SK-N-SH treated with all-trans-retinoic acid at 6 μM for 48 hours (cell line): Measurements from ENCODE around the gene ARHGAP10.

Experiments used
- OSR1 ChIP-seq: fragments of 250-450 bp; sonication (Bioruptor Pico); IDR thresholded peaks from 2 replicates; pipeline ENCODE4 v1.8.0; 2022; ENCODE audit warnings: moderate library complexity, mild to moderate bottlenecking, inconsistent platforms
- TCF4 ChIP-seq: fragments of 250-450 bp; sonication (Bioruptor Pico); IDR thresholded peaks from 2 replicates; pipeline ENCODE4 v1.8.0; 2021; ENCODE audit warnings: mild to moderate bottlenecking, moderate library complexity, borderline replicate concordance
- ZFP30 ChIP-seq: fragments of 450-650 bp; formaldehyde crosslinking; IDR thresholded peaks from 2 replicates; pipeline ENCODE4 v1.5.0; 2022; ENCODE audit warnings: mild to moderate bottlenecking, moderate library complexity
- TF ChIP-seq, protein P1 (sequence below): fragments of 250-450 bp; sonication (Bioruptor Pico); IDR thresholded peaks from 2 replicates; pipeline ENCODE4 v1.8.0; 2021; ENCODE audit warnings: low read depth, mild to moderate bottlenecking, moderate library complexity, borderline replicate concordance
- TF ChIP-seq, protein P2 (sequence below): fragments of 250-450 bp; sonication (Bioruptor Pico); IDR thresholded peaks from 2 replicates; pipeline ENCODE4 v1.5.1; 2020; ENCODE audit warnings: low read depth, mild to moderate bottlenecking, moderate library complexity
- TF ChIP-seq, protein P3 (sequence below): fragments of 250-450 bp; sonication (Bioruptor Pico); IDR thresholded peaks from 2 replicates; pipeline ENCODE4 v1.8.0; 2020; ENCODE audit warnings: mild to moderate bottlenecking, moderate library complexity, borderline replicate concordance

DNA sequence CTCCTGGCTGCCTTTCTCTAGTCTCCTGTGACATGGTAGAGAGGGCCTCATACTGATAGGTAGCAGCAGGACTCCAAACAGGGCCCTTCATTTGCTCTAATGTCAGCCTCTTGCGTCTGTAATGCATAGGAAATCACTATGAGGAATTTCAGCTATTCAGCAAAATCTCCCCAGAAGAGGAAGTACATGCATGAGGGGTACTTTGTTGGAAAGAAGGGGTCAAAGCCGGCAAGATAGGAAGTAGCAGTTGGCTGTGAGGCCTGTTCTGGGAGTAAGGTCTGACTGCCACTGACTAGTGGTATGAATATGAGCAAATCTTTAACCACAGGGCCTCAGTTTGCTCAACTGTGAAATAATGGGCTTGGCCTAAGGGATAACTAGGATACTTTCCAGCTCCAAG is 283.2 kb downstream of the ARHGAP10 start:
- TF ChIP-seq OSR1 (CRISPR knock-in tag) (no peak), TCF4 (no peak), ZFP30 (CRISPR knock-in tag) (no peak)
- TF ChIP-seq, protein P1, sequence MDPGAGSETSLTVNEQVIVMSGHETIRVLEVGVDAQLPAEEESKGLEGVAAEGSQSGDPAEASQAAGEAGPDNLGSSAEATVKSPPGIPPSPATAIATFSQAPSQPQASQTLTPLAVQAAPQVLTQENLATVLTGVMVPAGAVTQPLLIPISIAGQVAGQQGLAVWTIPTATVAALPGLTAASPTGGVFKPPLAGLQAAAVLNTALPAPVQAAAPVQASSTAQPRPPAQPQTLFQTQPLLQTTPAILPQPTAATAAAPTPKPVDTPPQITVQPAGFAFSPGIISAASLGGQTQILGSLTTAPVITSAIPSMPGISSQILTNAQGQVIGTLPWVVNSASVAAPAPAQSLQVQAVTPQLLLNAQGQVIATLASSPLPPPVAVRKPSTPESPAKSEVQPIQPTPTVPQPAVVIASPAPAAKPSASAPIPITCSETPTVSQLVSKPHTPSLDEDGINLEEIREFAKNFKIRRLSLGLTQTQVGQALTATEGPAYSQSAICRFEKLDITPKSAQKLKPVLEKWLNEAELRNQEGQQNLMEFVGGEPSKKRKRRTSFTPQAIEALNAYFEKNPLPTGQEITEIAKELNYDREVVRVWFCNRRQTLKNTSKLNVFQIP, result no peak
- TF ChIP-seq, protein P2, sequence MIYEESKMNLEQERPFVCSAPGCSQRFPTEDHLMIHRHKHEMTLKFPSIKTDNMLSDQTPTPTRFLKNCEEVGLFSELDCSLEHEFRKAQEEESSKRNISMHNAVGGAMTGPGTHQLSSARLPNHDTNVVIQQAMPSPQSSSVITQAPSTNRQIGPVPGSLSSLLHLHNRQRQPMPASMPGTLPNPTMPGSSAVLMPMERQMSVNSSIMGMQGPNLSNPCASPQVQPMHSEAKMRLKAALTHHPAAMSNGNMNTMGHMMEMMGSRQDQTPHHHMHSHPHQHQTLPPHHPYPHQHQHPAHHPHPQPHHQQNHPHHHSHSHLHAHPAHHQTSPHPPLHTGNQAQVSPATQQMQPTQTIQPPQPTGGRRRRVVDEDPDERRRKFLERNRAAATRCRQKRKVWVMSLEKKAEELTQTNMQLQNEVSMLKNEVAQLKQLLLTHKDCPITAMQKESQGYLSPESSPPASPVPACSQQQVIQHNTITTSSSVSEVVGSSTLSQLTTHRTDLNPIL, result no peak
- TF ChIP-seq, protein P3, sequence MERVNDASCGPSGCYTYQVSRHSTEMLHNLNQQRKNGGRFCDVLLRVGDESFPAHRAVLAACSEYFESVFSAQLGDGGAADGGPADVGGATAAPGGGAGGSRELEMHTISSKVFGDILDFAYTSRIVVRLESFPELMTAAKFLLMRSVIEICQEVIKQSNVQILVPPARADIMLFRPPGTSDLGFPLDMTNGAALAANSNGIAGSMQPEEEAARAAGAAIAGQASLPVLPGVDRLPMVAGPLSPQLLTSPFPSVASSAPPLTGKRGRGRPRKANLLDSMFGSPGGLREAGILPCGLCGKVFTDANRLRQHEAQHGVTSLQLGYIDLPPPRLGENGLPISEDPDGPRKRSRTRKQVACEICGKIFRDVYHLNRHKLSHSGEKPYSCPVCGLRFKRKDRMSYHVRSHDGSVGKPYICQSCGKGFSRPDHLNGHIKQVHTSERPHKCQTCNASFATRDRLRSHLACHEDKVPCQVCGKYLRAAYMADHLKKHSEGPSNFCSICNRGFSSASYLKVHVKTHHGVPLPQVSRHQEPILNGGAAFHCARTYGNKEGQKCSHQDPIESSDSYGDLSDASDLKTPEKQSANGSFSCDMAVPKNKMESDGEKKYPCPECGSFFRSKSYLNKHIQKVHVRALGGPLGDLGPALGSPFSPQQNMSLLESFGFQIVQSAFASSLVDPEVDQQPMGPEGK (CRISPR knock-in tag), result no peak
